Measurements from ENCODE around the gene EEF1G. TPM values are rescaled to one million over a fixed set of nuclear protein-coding genes. Genes with fewer than 3 reads are reported as not detected.
A peak's percentile ranks its signal among the peaks of the same experiment; 100 is the strongest.

The EEF1G gene
- total and polyA plus RNA-seq, 2 of the 13 experiments (the other 11 are each of a cell fraction or from before 2014, with no cell fraction given) = 1,787 to 2,144 TPM

GRCh38 chr11:62545437-62546243, 28.1 kb downstream of the EEF1G start (continued):
- TF ChIP-seq SNRNP70 (IDR thresholded peaks at IDR 0.05; ENCODE audit: low read depth, low read length) (no peak), PITX1 (CRISPR knock-in tag; IDR thresholded peaks at IDR 0.05) (0 out of 2 replicates have a peak, but pooled peaks have one; percentile 45), ZNF598 (CRISPR knock-in tag; IDR thresholded peaks at IDR 0.05; ENCODE audit: borderline replicate concordance) (no peak), WIZ (CRISPR knock-in tag; IDR thresholded peaks at IDR 0.05) (no peak; the same call in 1 of the 2 replicates), NONO (IDR thresholded peaks at IDR 0.05) (no peak), NONO (CRISPR knock-in tag; conservative IDR thresholded peaks at IDR 0.05) (peak; percentile 70), FIP1L1 (IDR thresholded peaks at IDR 0.05; ENCODE audit: borderline replicate concordance, insufficient read depth, low read depth, low read length) (no peak), SP140L (CRISPR knock-in tag; IDR thresholded peaks at IDR 0.05; ENCODE audit: borderline replicate concordance) (no peak), ZNF639 (CRISPR knock-in tag; conservative IDR thresholded peaks at IDR 0.05) (no peak), ZNF720 (CRISPR knock-in tag; IDR thresholded peaks at IDR 0.05) (no peak), NCOR1 (IDR thresholded peaks at IDR 0.05; ENCODE audit: borderline replicate concordance, low read length) (no peak), NR3C1 (CRISPR knock-in tag; IDR thresholded peaks at IDR 0.05) (no peak), ZNF749 (CRISPR knock-in tag; IDR thresholded peaks at IDR 0.05; ENCODE audit: borderline replicate concordance) (0 out of 2 replicates have a peak, but pooled peaks have one; percentile 24), CEBPB (IDR thresholded peaks at IDR 0.05; ENCODE audit: borderline replicate concordance, low read depth, low read length) (no peak), ZNF550 (CRISPR knock-in tag; IDR thresholded peaks at IDR 0.05; ENCODE audit: borderline replicate concordance) (no peak), ZC3H4 (CRISPR knock-in tag; IDR thresholded peaks at IDR 0.05; ENCODE audit: borderline replicate concordance) (no peak), FOXA3 (CRISPR knock-in tag; IDR thresholded peaks at IDR 0.05) (no peak), NCOA1 (CRISPR knock-in tag; IDR thresholded peaks at IDR 0.05) (no peak), MIER2 (CRISPR knock-in tag; IDR thresholded peaks at IDR 0.05) (no peak; the same call in 1 of the 2 replicates), PHB2 (IDR thresholded peaks at IDR 0.05; ENCODE audit: partially characterized antibody) (no peak), ZBTB21 (CRISPR knock-in tag; IDR thresholded peaks at IDR 0.05) (no peak), ESRRA (CRISPR knock-in tag; IDR thresholded peaks at IDR 0.05; ENCODE audit: low read depth) (no peak), POLR2A (IDR thresholded peaks at IDR 0.05; ENCODE audit: insufficient read depth in 1 of 2, low read depth in 2 of 2, low read length in 2 of 2) (no peak), ZNF672 (CRISPR knock-in tag; IDR thresholded peaks at IDR 0.05) (no peak), PRDM15 (CRISPR knock-in tag; IDR thresholded peaks at IDR 0.05) (no peak), SPEN (CRISPR knock-in tag; IDR thresholded peaks at IDR 0.05; ENCODE audit: low read depth) (no peak)
- TF ChIP-seq, protein P1, sequence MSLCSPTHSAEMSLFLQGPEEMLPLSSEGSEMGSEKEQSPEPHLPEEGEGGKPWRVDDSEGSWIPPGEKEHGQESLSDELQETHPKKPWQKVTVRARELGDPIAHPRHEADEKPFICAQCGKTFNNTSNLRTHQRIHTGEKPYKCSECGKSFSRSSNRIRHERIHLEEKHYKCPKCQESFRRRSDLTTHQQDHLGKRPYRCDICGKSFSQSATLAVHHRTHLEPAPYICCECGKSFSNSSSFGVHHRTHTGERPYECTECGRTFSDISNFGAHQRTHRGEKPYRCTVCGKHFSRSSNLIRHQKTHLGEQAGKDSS (CRISPR knock-in tag; IDR thresholded peaks at IDR 0.05; ENCODE audit: borderline replicate concordance, low read depth) = no peak

Data from HepG2 (cell line).